GM23338 (cell line): ENCODE results near the gene CLASP2. TPM values are rescaled to one million over a fixed set of nuclear protein-coding genes. Genes with fewer than 3 reads are reported as not detected.

Source experiments
- ATAC-seq: fragments of 200-7000 bp; cut with Tn5 transposase; 3 replicates; pipeline ENCODE4 v1.9.1; 2020
- DNase-seq: peaks from one replicate; pipeline ENCODE4 v3.0.0-alpha.2; 2015; ENCODE audit warnings: low spot score
- H2AFZ ChIP-seq: fragments of 200-600 bp; sonication (generic); 2 replicates; pipeline ENCODE4 v1.8.0; 2016; ENCODE audit warnings: antibody characterized with exemption, mild to moderate bottlenecking, moderate library complexity
- H3F3A ChIP-seq: fragments of 200-600 bp; sonication (generic); replicated peaks from 2 replicates; pipeline ENCODE4 v1.8.0; 2017; ENCODE audit warnings: antibody characterized with exemption, mixed run types, low read depth
- H3K27ac ChIP-seq: fragments of 200-600 bp; sonication (generic); 2 replicates; pipeline ENCODE4 v1.6.1; 2016; ENCODE audit warnings: low read depth
- H3K27me3 ChIP-seq: fragments of 200-600 bp; sonication (generic); 2 replicates; pipeline ENCODE4 v1.8.0; 2016; ENCODE audit warnings: mild to moderate bottlenecking, mixed run types, moderate library complexity; ENCODE audit not compliant: insufficient read depth
- H3K36me3 ChIP-seq: fragments of 200-600 bp; sonication (generic); 2 replicates; pipeline ENCODE4 v1.8.0; 2016; ENCODE audit warnings: mild to moderate bottlenecking; ENCODE audit not compliant: insufficient read depth
- H3K4me1 ChIP-seq: fragments of 200-600 bp; sonication (generic); 2 replicates; pipeline ENCODE4 v1.8.0; 2016; ENCODE audit warnings: mild to moderate bottlenecking, moderate library complexity; ENCODE audit not compliant: insufficient read depth
- H3K4me2 ChIP-seq: fragments of 200-600 bp; sonication (generic); 2 replicates; pipeline ENCODE4 v1.7.1; 2017; ENCODE audit warnings: mixed run types
- H3K4me3 ChIP-seq: fragments of 200-600 bp; sonication (generic); 2 replicates; pipeline ENCODE4 v1.6.1; 2016; ENCODE audit warnings: mixed run types
- H3K79me2 ChIP-seq: fragments of 200-600 bp; sonication (generic); replicated peaks from 2 replicates; pipeline ENCODE4 v1.8.0; 2017; ENCODE audit warnings: mild to moderate bottlenecking; ENCODE audit not compliant: insufficient read depth
- H3K9me2 ChIP-seq: fragments of 200-600 bp; sonication (generic); 2 replicates; pipeline ENCODE4 v1.8.0; 2017; ENCODE audit not compliant: insufficient read depth
- H4K20me1 ChIP-seq: fragments of 200-600 bp; sonication (generic); replicated peaks from 2 replicates; pipeline ENCODE4 v1.8.0; 2017; ENCODE audit warnings: mild to moderate bottlenecking; ENCODE audit not compliant: insufficient read depth
- H3K27ac Mint-ChIP-seq: 2 replicates; pipeline ENCODE4 v1.8.0; 2020; ENCODE audit warnings: inconsistent platforms, mild to moderate bottlenecking, moderate library complexity, mixed read lengths
- H3K27me3 Mint-ChIP-seq: 3 replicates; pipeline ENCODE4 v1.8.0; 2022; ENCODE audit warnings: low read depth, mild to moderate bottlenecking, moderate library complexity, mixed read lengths, inconsistent platforms; ENCODE audit not compliant: insufficient read depth, poor library complexity
- H3K36me3 Mint-ChIP-seq: 3 replicates; pipeline ENCODE4 v1.8.0; 2021; ENCODE audit warnings: low read depth, mild to moderate bottlenecking, inconsistent platforms, moderate library complexity, mixed read lengths
- H3K4me1 Mint-ChIP-seq: 3 replicates; pipeline ENCODE4 v1.8.0; 2020; ENCODE audit warnings: mild to moderate bottlenecking, inconsistent platforms, mixed read lengths
- H3K4me3 Mint-ChIP-seq: 3 replicates; pipeline ENCODE4 v1.8.0; 2021; ENCODE audit warnings: moderate library complexity, mild to moderate bottlenecking, inconsistent platforms, mixed read lengths
- H3K9me3 Mint-ChIP-seq: 3 replicates; pipeline ENCODE4 v1.8.0; 2020; ENCODE audit warnings: moderate library complexity, mild to moderate bottlenecking, inconsistent platforms, mixed read lengths
- ETS1 ChIP-seq: IDR thresholded peaks from 2 replicates; pipeline ENCODE4 v1.6.1; 2016; ENCODE audit warnings: antibody characterized with exemption
- EZH2 ChIP-seq: fragments of 200-600 bp; sonication (generic); IDR thresholded peaks from one replicate; pipeline ENCODE4 v1.8.0; 2017; ENCODE audit warnings: antibody characterized with exemption, mild to moderate bottlenecking, low read depth; ENCODE audit not compliant: unreplicated experiment
- JUNB ChIP-seq: IDR thresholded peaks from one replicate; pipeline ENCODE4 v1.6.1; 2016; ENCODE audit warnings: antibody characterized with exemption; ENCODE audit not compliant: unreplicated experiment
- REST ChIP-seq: IDR thresholded peaks from one replicate; pipeline ENCODE4 v1.6.1; 2018; ENCODE audit warnings: antibody characterized with exemption; ENCODE audit not compliant: unreplicated experiment
- ZNF114 ChIP-seq: fragments of 250-450 bp; sonication (Bioruptor Pico); IDR thresholded peaks from 2 replicates; pipeline ENCODE4 v1.5.0; 2020; ENCODE audit warnings: mild to moderate bottlenecking, moderate library complexity
- ZNF462 ChIP-seq: fragments of 250-450 bp; sonication (Bioruptor Pico); IDR thresholded peaks from 2 replicates; pipeline ENCODE4 v1.5.0; 2020; ENCODE audit warnings: mild to moderate bottlenecking, moderate library complexity
- polyA plus RNA-seq: library from polyadenylated mRNA; unstranded; fragments of >200 nt; fragmentation: Nextera tagmentation; extraction: Ambion mirVana; gene quantifications from 2 replicates; pipeline ENCODE4 v1.2.1, GENCODE V29; 2016
- total RNA-seq: library from RNA; depleted of rRNA; stranded (reverse); fragments of >200 nt; shearing (Covaris generic); gene quantifications from 2 replicates; pipeline ENCODE4 v1.2.3, GENCODE V29; 2014

The CLASP2 gene
- total and polyA plus RNA-seq, 2 experiments from 2014 or later = 12.8 to 74.6 TPM

- no peak for TF ChIP-seq REST
- no peak for TF ChIP-seq ETS1
- TF ChIP-seq ZNF114 (CRISPR knock-in tag) = no peak
Measured at GRCh38 chr3:33718595-33718907, 497 bp upstream of the CLASP2 start (continued).

GRCh38 chr3:33717616-33717865 lies 513 bp downstream of the CLASP2 start:
- Mint-ChIP-seq H3K36me3 (no peaks in the 10 kb centered on the region), H3K4me3 (no peak overlapping the region; the same call in 2 of the 3 replicates), H3K4me1 (peaks cover 3% of the 10 kb centered on the region), H3K27ac (peak overlapping the region; percentile 89), H3K9me3 (no peaks in the 10 kb centered on the region), H3K27me3 (peaks cover 5% of the 10 kb centered on the region)
- Histone ChIP-seq H3K9me2 (no peaks in the 10 kb centered on the region), H3K27me3 (no peaks in the 10 kb centered on the region), H3F3A (no peaks in the 10 kb centered on the region), H3K4me2 (peak overlapping the region; percentile 93), H3K36me3 (no peaks in the 10 kb centered on the region), H3K79me2 (peaks cover 50% of the 10 kb centered on the region), H4K20me1 (peaks cover 17% of the 10 kb centered on the region), H3K4me1 (peaks cover 8% of the 10 kb centered on the region; the same call in 1 of the 2 replicates), H3K27ac (peak overlapping the region; percentile 77), H3K4me3 (peak overlapping the region; percentile 80), H2AFZ (peak overlapping the region; percentile 89)
- ATAC-seq (peak; percentile 81), DNase-seq (peak; percentile 82)
- TF ChIP-seq JUNB (no peak), ZNF462 (no peak), EZH2 (no peak)
